HCT116 (cell line): ENCODE data around the gene RHBDL3. TPM values are rescaled to one million over a fixed set of nuclear protein-coding genes. Genes with fewer than 3 reads are reported as not detected.

Experiments
- ATAC-seq: fragments of 200-7000 bp; cut with Tn5 transposase; 2 replicates; pipeline ENCODE4 v1.9.1; 2020; ENCODE audit warnings: mild to moderate bottlenecking, moderate library complexity
- BruUV-seq: library from RNA; stranded (reverse); fragments of 400-500 nt; replicated peaks from 2 replicates; lab custom pipeline; 2021; lab: Mats Ljungman, UMichigan
- CTCF ChIA-PET: fragments of 300-600 bp; sonication (Branson Sonifier 250); formaldehyde crosslinking; loops from one replicate; lab custom pipeline; 2021; ENCODE audit warnings: antibody characterized with exemption; lab: Charles Lee
- POLR2A ChIA-PET: fragments of 300-600, 350-600 bp; sonication (Branson Sonifier 250); formaldehyde crosslinking; loops from one replicate; lab custom pipeline; 2021; ENCODE audit warnings: antibody characterized with exemption; lab: Charles Lee
- RAD21 ChIA-PET, 2 experiments: fragments of 300-600 bp; sonication (Branson Sonifier 250); formaldehyde crosslinking; loops; one replicate each; lab custom pipeline; 2023; ENCODE audit warnings: low total read pairs in 2 of 2; ENCODE audit not compliant: uncharacterized antibody in 2 of 2, unreplicated experiment in 2 of 2, low non-redundant PET in 1 of 2; lab: Charles Lee
- DNase-seq: peaks from one replicate; pipeline ENCODE4 v3.0.0-alpha.2; 2010; ENCODE audit warnings: low read depth, low spot score
- H2AFZ ChIP-seq: fragments of 200-600 bp; shearing (Covaris generic), sonication (generic); 2 replicates; pipeline ENCODE4 v1.6.1; 2017; ENCODE audit warnings: low read depth, mixed run types, mixed read lengths, antibody characterized with exemption, low read length; ENCODE audit not compliant: poor library complexity, severe bottlenecking
- H3K27ac ChIP-seq: 2 replicates; pipeline ENCODE4 v1.5.1; 2012; ENCODE audit warnings: low read depth, low read length
- H3K27me3 ChIP-seq: fragments of 200-600 bp; sonication (generic); 2 replicates; pipeline ENCODE4 v1.6.1; 2016; ENCODE audit warnings: mixed run types, low read length, mixed read lengths; ENCODE audit not compliant: insufficient read depth
- H3K36me3 ChIP-seq, 2 experiments: fragments of 200-500 bp in 1 of 2; fragments of 200-600 bp in 1 of 2; sonication (Bioruptor generic) in 1 of 2; sonication (generic) in 1 of 2; 2 replicates each; pipeline versions ENCODE4 v1.5.1 to v1.6.1; 2014 to 2016; ENCODE audit warnings: low read length in 2 of 2, inconsistent platforms in 1 of 2, mixed read lengths in 1 of 2, mixed run types in 1 of 2; ENCODE audit not compliant: insufficient read depth in 2 of 2, control insufficient read depth in 1 of 2
- H3K4me1 ChIP-seq, 2 experiments: fragments of 200-600 bp in 1 of 2; sonication (generic) in 1 of 2; 2 replicates each; pipeline versions ENCODE4 v1.5.1 to v1.6.1; 2012 to 2017; ENCODE audit warnings: low read length in 2 of 2, inconsistent platforms in 1 of 2, mild to moderate bottlenecking in 1 of 2, mixed read lengths in 1 of 2, mixed run types in 1 of 2, moderate library complexity in 1 of 2; ENCODE audit not compliant: insufficient read depth in 2 of 2, control insufficient read depth in 1 of 2
- H3K4me2 ChIP-seq: fragments of 200-600 bp; sonication (generic); 2 replicates; pipeline ENCODE4 v1.6.1; 2017; ENCODE audit warnings: mixed run types, low read length, mixed read lengths
- H3K4me3 ChIP-seq, 2 experiments: fragments of 200-600 bp in 1 of 2; sonication (generic) in 1 of 2; replicated peaks in 1 of 2; 2 replicates each; pipeline ENCODE4 v1.5.1; 2011 to 2016; ENCODE audit warnings: low read length in 2 of 2, control low read depth in 1 of 2, low read depth in 1 of 2, mild to moderate bottlenecking in 1 of 2, mixed read lengths in 1 of 2, mixed run types in 1 of 2
- H3K79me2 ChIP-seq: fragments of 200-600 bp; sonication (generic); 2 replicates; pipeline ENCODE4 v1.6.1; 2017; ENCODE audit warnings: mild to moderate bottlenecking, mixed run types, low read length, moderate library complexity, mixed read lengths; ENCODE audit not compliant: insufficient read depth
- H3K9ac ChIP-seq: fragments of 200-600 bp; sonication (generic); 2 replicates; pipeline ENCODE4 v1.6.1; 2016; ENCODE audit warnings: low read length, mixed read lengths
- H3K9me2 ChIP-seq: fragments of 200-600 bp; sonication (generic), shearing (Covaris generic); 2 replicates; pipeline ENCODE4 v1.6.1; 2017; ENCODE audit warnings: mixed run types, mild to moderate bottlenecking, moderate library complexity; ENCODE audit not compliant: insufficient read depth
- H3K9me3 ChIP-seq, 2 experiments: fragments of 200-500 bp in 1 of 2; fragments of 200-600 bp in 1 of 2; sonication (Bioruptor generic) in 1 of 2; sonication (generic) in 1 of 2; 2 replicates each; pipeline ENCODE4 v1.6.1; 2014 to 2017; ENCODE audit warnings: low read length in 2 of 2, mixed read lengths in 2 of 2, inconsistent platforms in 1 of 2, low read depth in 1 of 2, mild to moderate bottlenecking in 1 of 2, mixed run types in 1 of 2, moderate library complexity in 1 of 2; ENCODE audit not compliant: control insufficient read depth in 1 of 2, insufficient read depth in 1 of 2
- H4K20me1 ChIP-seq: fragments of 200-600 bp; sonication (generic), shearing (Covaris generic); 2 replicates; pipeline ENCODE4 v1.6.1; 2017; ENCODE audit warnings: mixed run types, mild to moderate bottlenecking, moderate library complexity; ENCODE audit not compliant: insufficient read depth
- CEBPB ChIP-seq: IDR thresholded peaks from 2 replicates; pipeline ENCODE4 v1.6.1; 2012; ENCODE audit warnings: low read depth
- ELF1 ChIP-seq: IDR thresholded peaks from 2 replicates; pipeline ENCODE4 v1.6.1; 2012; ENCODE audit warnings: low read depth, borderline replicate concordance
- POLR2A ChIP-seq: IDR thresholded peaks from 2 replicates; pipeline ENCODE4 v1.7.0; 2011; ENCODE audit warnings: borderline replicate concordance; ENCODE audit not compliant: insufficient read depth, insufficient read length; ENCODE audit errors: extremely low read depth
- SRF ChIP-seq: IDR thresholded peaks from 2 replicates; pipeline ENCODE4 v1.6.1; 2012; ENCODE audit warnings: low read depth
- YY1 ChIP-seq: IDR thresholded peaks from 2 replicates; pipeline ENCODE4 v1.6.1; 2011; ENCODE audit warnings: low read length, low read depth, moderate library complexity, mild to moderate bottlenecking; ENCODE audit not compliant: insufficient replicate concordance; ENCODE audit errors: extremely low read depth
- ZFX ChIP-seq: fragments of 450-650 bp; IDR thresholded peaks from 2 replicates; pipeline ENCODE4 v1.6.1; 2017
- ZNF274 ChIP-seq: fragments of 200-500 bp; sonication (Bioruptor generic); IDR thresholded peaks from 2 replicates; pipeline ENCODE4 v1.6.1; 2014; ENCODE audit warnings: mild to moderate bottlenecking, low read depth, low read length, inconsistent platforms
- intact Hi-C: fragments of 100-400 bp; cut with micrococcal nuclease; formaldehyde crosslinking; loops from 2 replicates; pipeline ENCODE4 v1.10.0; 2022
- total RNA-seq: library from RNA; stranded (reverse); gene quantifications from one replicate; pipeline ENCODE4 v1.2.1, GENCODE V29; 2021; ENCODE audit not compliant: unreplicated experiment
- TF ChIP-seq, protein P1 (sequence below): IDR thresholded peaks from 2 replicates; pipeline ENCODE4 v1.6.1; 2012; ENCODE audit warnings: low read depth
- TF ChIP-seq, protein P2 (sequence below): IDR thresholded peaks from 2 replicates; pipeline ENCODE4 v1.6.1; 2012

RHBDL3 gene
- total RNA-seq, 1 experiment from 2014 or later = 4.0 TPM

DNA sequence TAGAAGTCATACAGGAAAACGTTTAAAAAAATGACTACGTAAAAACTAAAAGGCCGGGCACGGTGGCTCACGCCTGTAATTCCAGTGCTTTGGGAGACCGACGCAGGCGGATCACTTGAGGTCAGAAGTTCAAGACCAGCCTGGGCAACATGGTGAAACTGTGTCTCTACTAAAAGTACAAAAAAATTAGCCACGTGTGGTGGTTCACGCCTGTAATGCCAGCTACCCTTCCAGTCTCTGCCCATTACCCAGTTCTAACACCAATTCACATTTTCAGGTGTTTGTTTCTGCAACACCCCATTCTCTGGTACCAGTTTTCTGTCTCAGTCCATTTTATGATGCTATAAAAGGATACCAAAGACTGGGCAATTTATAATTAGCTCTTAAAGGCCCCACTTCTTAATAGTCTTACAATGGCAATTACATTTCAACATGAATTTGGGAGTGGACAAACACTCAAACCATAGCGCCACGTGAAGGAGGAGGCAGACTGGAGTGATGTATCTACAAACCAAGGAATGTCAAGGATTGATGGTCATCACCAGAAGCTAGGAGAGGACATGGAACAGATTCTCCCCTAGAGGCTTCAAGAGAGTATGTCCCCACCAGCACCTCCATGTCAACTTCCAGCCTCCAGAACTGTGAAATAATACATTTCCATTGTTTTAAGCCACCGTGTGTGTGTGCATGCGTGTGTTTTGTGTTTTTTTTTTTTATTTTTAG, 77.1 kb downstream of the RHBDL3 start:
- Histone ChIP-seq H3K4me1 (peaks cover 7 to 17% of the 10 kb centered on the region in 2 experiments; a peak in 3 of 4 replicates), H3K4me3 (peak overlapping the region in 1 of 2 experiments; percentile 74; a peak in 2 of 4 replicates), H3K79me2 (peaks cover 4% of the 10 kb centered on the region; the same call in 1 of the 2 replicates), H3K4me2 (peak overlapping the region; percentile 98), H2AFZ (peak overlapping the region; percentile 72), H3K36me3 (no peaks in the 10 kb centered on the region), H3K9me3 (no peaks in the 10 kb centered on the region), H3K9me2 (no peaks in the 10 kb centered on the region), H3K27me3 (no peaks in the 10 kb centered on the region)
- POLR2A ChIA-PET = interaction anchor here (1.5 kb wide), 1 partner anchor 8 kb away, joined by 3 read pairs; no protein-coding TSS in a partner anchor
- TSS peak; percentile 54 for BruUV-seq
- intact Hi-C loops = no loop called here
- RAD21 ChIA-PET = no interaction called here
- CTCF ChIA-PET = no interaction called here
- ATAC-seq (no peak), DNase-seq (no peak)
- no peak for TF ChIP-seq ELF1
- TF ChIP-seq YY1 = no peak
- no peak for TF ChIP-seq CEBPB
- no peak for TF ChIP-seq SRF
- TF ChIP-seq ZFX = no peak
- TF ChIP-seq, protein P1, sequence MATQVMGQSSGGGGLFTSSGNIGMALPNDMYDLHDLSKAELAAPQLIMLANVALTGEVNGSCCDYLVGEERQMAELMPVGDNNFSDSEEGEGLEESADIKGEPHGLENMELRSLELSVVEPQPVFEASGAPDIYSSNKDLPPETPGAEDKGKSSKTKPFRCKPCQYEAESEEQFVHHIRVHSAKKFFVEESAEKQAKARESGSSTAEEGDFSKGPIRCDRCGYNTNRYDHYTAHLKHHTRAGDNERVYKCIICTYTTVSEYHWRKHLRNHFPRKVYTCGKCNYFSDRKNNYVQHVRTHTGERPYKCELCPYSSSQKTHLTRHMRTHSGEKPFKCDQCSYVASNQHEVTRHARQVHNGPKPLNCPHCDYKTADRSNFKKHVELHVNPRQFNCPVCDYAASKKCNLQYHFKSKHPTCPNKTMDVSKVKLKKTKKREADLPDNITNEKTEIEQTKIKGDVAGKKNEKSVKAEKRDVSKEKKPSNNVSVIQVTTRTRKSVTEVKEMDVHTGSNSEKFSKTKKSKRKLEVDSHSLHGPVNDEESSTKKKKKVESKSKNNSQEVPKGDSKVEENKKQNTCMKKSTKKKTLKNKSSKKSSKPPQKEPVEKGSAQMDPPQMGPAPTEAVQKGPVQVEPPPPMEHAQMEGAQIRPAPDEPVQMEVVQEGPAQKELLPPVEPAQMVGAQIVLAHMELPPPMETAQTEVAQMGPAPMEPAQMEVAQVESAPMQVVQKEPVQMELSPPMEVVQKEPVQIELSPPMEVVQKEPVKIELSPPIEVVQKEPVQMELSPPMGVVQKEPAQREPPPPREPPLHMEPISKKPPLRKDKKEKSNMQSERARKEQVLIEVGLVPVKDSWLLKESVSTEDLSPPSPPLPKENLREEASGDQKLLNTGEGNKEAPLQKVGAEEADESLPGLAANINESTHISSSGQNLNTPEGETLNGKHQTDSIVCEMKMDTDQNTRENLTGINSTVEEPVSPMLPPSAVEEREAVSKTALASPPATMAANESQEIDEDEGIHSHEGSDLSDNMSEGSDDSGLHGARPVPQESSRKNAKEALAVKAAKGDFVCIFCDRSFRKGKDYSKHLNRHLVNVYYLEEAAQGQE = no peak
- TF ChIP-seq POLR2A = no peak
- TF ChIP-seq, protein P2, sequence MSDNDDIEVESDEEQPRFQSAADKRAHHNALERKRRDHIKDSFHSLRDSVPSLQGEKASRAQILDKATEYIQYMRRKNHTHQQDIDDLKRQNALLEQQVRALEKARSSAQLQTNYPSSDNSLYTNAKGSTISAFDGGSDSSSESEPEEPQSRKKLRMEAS = no peak
- TF ChIP-seq ZNF274 = no peak
- TF ChIP-seq, all 23 proteins: peak for 0
- Histone ChIP-seq H3K9ac (peak overlapping the region; percentile 79), H3K27ac (peak overlapping the region; percentile 89; the same call in 1 of the 2 replicates), H4K20me1 (no peaks in the 10 kb centered on the region)
